Measurements from ENCODE around the gene STON2.
"Not testable (repeated sequence)": the region's sequence is repeated elsewhere in the genome, so short reads cannot be mapped to it uniquely, and the experiment has no call there.

Gene STON2

DNA sequence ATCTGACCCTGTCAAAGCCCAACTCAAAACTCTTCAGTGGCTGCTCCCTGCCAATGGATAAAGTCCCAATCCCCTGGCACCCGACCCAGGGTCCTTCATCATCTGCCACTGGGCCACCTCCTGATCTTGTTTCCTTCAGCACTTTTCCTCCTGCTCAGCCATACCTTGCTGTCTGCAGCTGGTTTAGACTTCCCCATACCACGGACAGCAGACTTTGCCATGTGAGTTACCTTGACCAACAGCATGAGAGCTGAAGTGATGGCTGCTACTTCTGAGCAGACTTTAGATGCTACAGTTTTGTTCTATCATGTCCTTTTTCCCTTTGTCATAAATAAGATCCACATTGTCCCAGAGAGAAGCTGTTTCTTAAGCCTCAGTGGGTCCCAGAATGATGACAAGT, 33.3 kb upstream of the STON2 start:
- Mint-ChIP-seq H3K4me3 (no peak overlapping the region), H3K27ac (no peak overlapping the region), H3K27me3 (peaks cover 35% of the 10 kb centered on the region), H3K4me1 (peaks cover 8% of the 10 kb centered on the region), H3K9me3 (no peaks in the 10 kb centered on the region), H3K36me3 (no peaks in the 10 kb centered on the region)
- no peak for ATAC-seq (ENCODE audit: low read depth)
- DNase-seq (ENCODE audit: low spot score in 2 of 2) = no peak

DNA sequence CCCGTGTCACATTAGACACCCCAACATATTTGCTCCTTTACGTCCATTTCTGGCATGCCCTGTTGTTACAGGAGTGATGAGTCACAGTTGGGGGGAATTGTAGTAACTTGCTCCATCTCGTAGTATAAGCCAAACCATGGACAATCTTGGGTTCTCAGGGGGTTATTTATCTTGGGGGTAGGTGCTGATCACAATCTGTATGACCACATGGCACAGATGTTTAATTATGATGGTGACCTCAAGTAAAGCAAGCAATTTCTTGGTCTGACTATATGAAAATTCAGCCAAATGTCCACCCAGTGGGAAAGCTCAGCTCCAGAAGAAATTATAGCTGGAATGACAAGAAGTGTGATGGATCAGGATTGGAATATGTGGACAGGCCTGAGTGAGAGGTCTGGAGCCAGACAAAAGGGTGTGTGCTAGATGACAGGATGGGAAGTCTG, 32.1 kb upstream of the STON2 start:
- Mint-ChIP-seq H3K4me3 (no peak overlapping the region), H3K4me1 (peaks cover 8% of the 10 kb centered on the region), H3K9me3 (no peaks in the 10 kb centered on the region), H3K27me3 (peaks cover 34% of the 10 kb centered on the region), H3K27ac (no peak overlapping the region), H3K36me3 (no peaks in the 10 kb centered on the region)
- DNase-seq (ENCODE audit: low spot score in 2 of 2) (no peak), ATAC-seq (ENCODE audit: low read depth) (no peak)

DNA sequence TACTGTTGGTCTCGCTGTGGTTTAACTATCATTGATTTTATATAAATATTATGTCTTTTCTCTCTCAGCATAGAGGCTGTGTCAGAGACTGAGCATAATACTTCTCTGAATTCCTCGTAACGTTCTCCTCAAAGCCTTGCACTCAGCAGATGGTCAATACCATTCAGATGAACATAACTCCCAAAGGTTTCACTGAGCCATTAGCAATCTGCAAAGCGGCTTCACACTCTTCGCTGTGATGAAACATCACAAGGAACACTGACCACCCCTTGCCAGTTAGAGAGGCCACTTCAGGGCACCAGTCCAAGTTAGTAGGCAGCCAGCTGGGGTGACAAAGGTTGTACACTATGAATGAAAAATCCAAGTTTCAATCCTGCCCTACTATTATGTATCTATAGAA, 30.1 kb upstream of the STON2 start:
- Mint-ChIP-seq H3K4me3 (no peak overlapping the region), H3K36me3 (no peaks in the 10 kb centered on the region), H3K4me1 (peaks cover under 1% of the 10 kb centered on the region), H3K9me3 (no peaks in the 10 kb centered on the region), H3K27me3 (peaks cover 32% of the 10 kb centered on the region), H3K27ac (no peak overlapping the region)
- no peak for DNase-seq (ENCODE audit: low spot score in 2 of 2)
- no peak for ATAC-seq (ENCODE audit: low read depth)

DNA sequence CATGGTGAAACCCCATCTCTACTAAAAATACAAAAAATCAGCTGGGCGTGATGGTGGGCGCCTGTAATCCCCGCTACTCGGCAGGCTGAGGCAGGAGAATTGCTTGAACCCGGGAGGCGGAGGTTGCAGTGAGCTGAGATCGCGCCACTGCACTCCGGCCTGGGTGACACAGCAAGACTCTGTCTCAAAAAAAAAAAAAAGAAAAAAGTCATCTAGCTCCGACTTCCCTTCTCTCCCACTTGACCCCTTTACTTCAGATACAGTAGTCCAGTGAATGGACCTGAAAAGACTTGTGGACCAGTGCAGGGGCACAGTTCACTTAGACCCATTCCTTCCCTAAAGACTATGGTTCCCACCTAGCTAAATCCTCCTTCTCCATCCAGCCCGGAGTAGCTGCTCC, 29.6 kb upstream of the STON2 start:
- not testable (repeated sequence) for H3K9me3 Mint-ChIP-seq; H3K4me1 Mint-ChIP-seq; H3K4me3 Mint-ChIP-seq; H3K27ac Mint-ChIP-seq; H3K36me3 Mint-ChIP-seq; DNase-seq (ENCODE audit: low spot score in 2 of 2); ATAC-seq (ENCODE audit: low read depth)
- peaks cover 28% of the 10 kb centered on the region for H3K27me3 Mint-ChIP-seq

DNA sequence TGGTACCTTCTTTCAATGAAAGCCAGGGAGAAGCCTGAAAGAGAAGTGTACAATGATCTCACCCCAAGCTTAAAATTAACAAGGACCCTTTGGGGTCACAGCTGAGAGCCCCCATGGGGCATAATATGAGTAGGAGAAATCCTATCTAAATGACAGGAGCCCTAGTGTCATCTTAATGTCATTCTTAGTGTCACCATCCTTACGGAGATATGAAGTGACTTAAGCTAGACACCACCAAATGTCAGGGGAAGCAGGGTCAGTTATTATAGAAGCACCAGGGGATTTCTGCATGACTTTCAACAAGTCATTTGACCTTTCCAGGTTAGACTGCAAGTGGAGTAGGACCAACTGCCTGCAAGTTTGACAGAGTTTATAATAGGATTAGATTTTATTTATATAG, 28.9 kb upstream of the STON2 start:
- H3K4me3 Mint-ChIP-seq = no peak overlapping the region
- no peaks in the 10 kb centered on the region for H3K9me3 Mint-ChIP-seq
- H3K27me3 Mint-ChIP-seq = peaks cover 23% of the 10 kb centered on the region
- no peak for ATAC-seq (ENCODE audit: low read depth)
- no peaks in the 10 kb centered on the region for H3K4me1 Mint-ChIP-seq
- no peak overlapping the region for H3K27ac Mint-ChIP-seq
- H3K36me3 Mint-ChIP-seq = no peaks in the 10 kb centered on the region
- no peak for DNase-seq (ENCODE audit: low spot score in 2 of 2)

DNA sequence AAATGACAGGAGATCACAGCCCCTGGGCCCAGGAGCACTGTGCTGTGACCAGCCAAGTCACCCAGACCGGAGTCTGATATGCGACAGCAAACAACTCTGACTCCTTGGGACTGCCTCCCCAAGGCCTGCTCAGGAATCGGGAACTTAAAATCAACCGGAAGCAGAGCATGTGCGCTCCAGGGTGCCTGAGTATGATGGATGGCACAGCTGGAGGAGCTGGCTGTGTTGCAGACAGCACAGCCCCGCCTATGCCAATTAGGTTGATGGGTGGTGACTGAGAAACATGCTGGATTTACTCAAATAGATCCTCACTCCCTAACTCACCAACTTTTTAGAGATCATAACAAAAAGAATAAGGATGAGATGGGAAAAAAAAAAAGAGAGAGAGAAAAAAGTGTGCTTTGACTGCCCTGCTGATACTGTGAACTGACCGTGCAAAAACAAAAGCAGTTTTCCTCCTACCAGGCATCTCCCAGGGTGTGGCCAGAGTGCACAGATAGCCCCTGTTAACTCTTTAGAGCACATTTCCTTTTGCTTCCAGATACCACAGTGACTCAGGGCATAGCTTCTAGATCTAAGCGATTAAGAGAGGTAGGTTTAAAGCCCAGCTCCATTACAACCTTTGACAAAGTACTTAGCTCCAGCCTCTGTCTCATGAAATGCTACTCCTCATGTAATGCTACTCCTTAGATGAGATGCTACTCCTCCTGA, 27.4 kb upstream of the STON2 start:
- Mint-ChIP-seq H3K27ac (no peak overlapping the region), H3K4me1 (no peaks in the 10 kb centered on the region), H3K27me3 (peaks cover 15% of the 10 kb centered on the region), H3K4me3 (no peak overlapping the region), H3K9me3 (no peaks in the 10 kb centered on the region), H3K36me3 (no peaks in the 10 kb centered on the region)
- DNase-seq (ENCODE audit: low spot score in 2 of 2) = no peak
- no peak for ATAC-seq (ENCODE audit: low read depth)

DNA sequence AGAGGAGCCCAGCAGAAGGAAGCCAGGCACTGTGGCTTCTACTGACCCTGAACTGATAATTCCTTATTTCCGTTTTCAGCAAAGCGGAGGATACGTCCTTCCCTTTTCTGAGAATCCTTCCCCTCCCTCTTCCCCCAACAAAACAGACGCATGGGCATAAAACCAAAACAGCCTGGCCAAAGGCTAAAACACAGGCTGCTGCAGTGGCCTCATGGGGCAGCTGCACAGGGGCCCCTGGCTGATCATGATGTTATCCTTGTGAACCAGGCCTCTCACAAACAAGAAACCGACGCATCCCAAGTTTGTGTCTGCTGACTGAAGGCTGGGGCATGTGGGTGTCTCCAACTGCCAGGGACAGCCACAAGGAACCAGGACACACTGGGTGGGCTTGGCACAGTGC, 23.4 kb upstream of the STON2 start:
- DNase-seq (ENCODE audit: low spot score in 2 of 2) (no peak), ATAC-seq (ENCODE audit: low read depth) (no peak)
- Mint-ChIP-seq H3K4me1 (no peaks in the 10 kb centered on the region), H3K4me3 (no peak overlapping the region), H3K36me3 (no peaks in the 10 kb centered on the region), H3K27me3 (peaks cover 7% of the 10 kb centered on the region), H3K9me3 (peaks cover 7% of the 10 kb centered on the region), H3K27ac (no peak overlapping the region)

DNA sequence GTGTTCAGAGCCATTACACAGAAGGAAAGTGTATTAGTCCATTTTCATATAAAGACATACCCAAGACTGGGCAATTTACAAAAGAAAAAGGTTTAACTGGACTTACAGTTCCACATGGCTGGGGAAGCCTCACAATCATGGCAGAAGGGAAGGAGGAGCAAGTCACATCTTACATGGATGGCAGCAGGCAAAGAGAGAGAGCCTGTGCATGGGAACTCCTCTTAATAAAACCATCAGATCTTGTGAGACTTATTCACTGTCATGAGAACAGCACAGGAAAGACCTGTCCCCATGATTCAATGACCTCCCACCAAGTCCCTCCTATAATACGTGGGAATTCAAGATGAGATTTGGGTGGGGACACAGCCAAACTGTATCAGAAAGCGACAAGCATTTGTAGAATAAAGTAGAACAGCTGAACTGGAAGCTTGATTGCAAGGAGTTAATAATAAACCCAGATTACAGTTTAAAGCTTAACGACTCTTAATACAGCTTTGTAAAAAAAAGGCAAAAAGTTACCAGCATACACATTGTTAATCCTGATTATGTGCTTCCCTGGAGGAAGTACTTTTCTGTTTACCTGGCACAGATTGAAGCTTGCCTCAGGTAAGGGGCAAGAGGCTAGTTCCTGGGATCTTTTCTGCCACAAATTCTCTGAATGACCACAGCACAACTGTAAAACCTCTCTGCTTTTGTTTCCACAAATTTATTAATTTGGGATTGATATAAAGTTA, 18.1 kb upstream of the STON2 start:
- Mint-ChIP-seq H3K27me3 (peaks cover 4% of the 10 kb centered on the region), H3K4me1 (peaks cover 3% of the 10 kb centered on the region), H3K36me3 (no peaks in the 10 kb centered on the region), H3K9me3 (peaks cover 12% of the 10 kb centered on the region), H3K27ac (no peak overlapping the region), H3K4me3 (no peak overlapping the region)
- DNase-seq (ENCODE audit: low spot score in 2 of 2) (no peak), ATAC-seq (ENCODE audit: low read depth) (no peak)

DNA sequence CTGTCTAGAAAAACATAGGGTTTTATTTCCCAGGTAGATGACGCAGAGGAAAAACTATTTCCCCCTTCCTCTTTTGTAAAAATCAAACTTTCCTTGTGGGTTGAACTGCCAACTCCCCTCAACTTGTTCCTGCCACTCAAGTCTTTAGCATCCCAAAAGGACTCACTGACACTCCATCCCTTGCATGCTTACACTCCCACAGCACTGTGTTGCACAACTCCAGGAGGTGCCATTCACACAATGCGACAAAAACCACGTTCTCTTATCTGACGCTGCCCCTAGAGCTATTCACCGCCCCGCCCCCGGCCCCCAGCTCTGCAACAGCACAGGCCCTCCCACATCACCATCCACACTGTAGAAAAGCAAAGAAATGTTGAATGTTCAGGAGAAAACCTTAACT, 16.9 kb upstream of the STON2 start:
- Mint-ChIP-seq H3K36me3 (no peaks in the 10 kb centered on the region), H3K27ac (no peak overlapping the region), H3K4me1 (peaks cover 3% of the 10 kb centered on the region), H3K9me3 (peaks cover 11% of the 10 kb centered on the region), H3K4me3 (no peak overlapping the region), H3K27me3 (peaks cover 4% of the 10 kb centered on the region)
- no peak for ATAC-seq (ENCODE audit: low read depth)
- no peak for DNase-seq (ENCODE audit: low spot score in 2 of 2)

DNA sequence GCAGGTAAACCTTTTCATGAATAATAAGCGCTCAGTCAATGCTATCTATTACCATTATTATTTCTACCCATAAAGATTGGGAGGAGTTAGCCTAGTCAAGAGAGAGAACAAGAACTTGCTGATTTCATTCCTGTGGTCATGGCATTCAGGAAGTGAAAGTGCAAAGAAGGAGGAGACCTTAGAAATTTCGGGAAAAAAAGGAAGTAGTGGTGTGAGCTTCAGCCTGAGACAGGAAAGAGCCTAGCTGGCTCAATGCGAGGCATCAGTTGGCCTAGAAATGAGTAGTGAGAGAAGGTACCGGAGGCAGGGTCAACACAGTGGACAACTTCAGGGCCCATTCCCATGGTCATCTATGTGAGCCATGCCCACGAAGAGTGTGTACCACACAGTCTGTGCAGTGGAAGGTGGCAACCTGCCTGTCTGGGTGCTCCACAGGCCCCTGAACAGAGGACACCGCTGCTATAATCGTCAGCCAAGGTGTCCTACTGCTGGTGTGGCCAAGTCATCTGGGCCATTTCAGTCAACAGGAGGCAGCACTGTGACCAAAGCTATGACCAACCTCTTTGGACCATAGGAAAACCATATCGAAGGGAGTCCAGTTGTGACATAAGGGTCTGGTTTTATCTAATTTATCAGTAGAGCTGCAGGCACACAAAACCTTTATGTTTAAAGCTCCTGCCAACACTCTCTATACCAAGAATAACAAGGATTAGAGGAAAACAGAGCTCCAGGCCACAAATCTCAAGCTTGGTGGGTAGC, 16.2 kb upstream of the STON2 start:
- H3K27me3 Mint-ChIP-seq = peaks cover 4% of the 10 kb centered on the region
- peaks cover 3% of the 10 kb centered on the region for H3K4me1 Mint-ChIP-seq
- no peak overlapping the region for H3K27ac Mint-ChIP-seq
- ATAC-seq (ENCODE audit: low read depth) (peak; percentile 12), DNase-seq (ENCODE audit: low spot score in 2 of 2) (no peak)
- H3K9me3 Mint-ChIP-seq = peaks cover 8% of the 10 kb centered on the region
- no peak overlapping the region for H3K4me3 Mint-ChIP-seq
- H3K36me3 Mint-ChIP-seq = no peaks in the 10 kb centered on the region

DNA sequence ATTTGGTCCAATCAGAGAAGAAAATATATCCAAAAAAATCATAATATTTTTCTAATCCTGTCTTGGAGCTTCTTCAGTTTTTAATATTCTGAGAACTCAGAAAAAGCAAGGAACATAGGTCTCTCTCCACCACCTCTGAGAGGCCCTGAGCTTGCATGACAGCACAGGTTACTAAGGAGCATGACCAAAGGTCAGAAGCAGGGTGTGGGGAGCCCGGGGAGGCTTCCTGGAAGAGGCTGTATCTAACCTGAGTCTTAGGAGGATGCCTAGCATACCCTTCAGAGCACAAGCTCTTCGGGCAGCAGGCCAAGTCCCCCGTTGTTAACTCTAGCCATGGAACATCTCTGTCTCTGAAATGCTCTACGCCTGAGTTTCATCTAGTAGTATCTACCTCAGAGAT, 15.7 kb upstream of the STON2 start:
- Mint-ChIP-seq H3K27ac (no peak overlapping the region), H3K36me3 (peaks cover 1% of the 10 kb centered on the region), H3K27me3 (peaks cover 7% of the 10 kb centered on the region), H3K4me1 (peaks cover 3% of the 10 kb centered on the region), H3K9me3 (peaks cover 5% of the 10 kb centered on the region), H3K4me3 (no peak overlapping the region)
- DNase-seq (ENCODE audit: low spot score in 2 of 2) = no peak
- no peak for ATAC-seq (ENCODE audit: low read depth)

DNA sequence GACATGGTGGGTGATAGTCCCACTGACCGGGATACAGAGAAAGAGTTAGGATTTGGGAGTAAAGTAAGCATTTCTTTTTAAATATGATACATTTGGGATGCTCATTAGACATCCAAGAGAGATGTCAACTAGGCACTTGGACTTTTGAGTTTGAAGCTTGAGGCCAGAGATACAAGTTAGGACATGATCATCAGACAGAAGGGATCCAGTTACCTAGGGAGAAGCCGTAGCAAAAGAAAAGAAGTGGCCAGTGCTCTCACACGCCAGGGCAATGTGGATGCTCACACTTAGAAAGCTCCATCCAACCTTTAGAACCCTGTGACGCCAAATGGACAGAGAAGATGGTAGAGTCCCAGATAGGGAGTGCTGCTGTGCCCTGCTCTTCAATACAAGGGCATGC, 14.0 kb upstream of the STON2 start:
- Mint-ChIP-seq H3K27ac (no peak overlapping the region), H3K36me3 (peaks cover 1% of the 10 kb centered on the region), H3K9me3 (peaks cover 5% of the 10 kb centered on the region), H3K27me3 (peaks cover 10% of the 10 kb centered on the region), H3K4me3 (no peak overlapping the region), H3K4me1 (peaks cover 3% of the 10 kb centered on the region)
- no peak for DNase-seq (ENCODE audit: low spot score in 2 of 2)
- ATAC-seq (ENCODE audit: low read depth) = no peak

DNA sequence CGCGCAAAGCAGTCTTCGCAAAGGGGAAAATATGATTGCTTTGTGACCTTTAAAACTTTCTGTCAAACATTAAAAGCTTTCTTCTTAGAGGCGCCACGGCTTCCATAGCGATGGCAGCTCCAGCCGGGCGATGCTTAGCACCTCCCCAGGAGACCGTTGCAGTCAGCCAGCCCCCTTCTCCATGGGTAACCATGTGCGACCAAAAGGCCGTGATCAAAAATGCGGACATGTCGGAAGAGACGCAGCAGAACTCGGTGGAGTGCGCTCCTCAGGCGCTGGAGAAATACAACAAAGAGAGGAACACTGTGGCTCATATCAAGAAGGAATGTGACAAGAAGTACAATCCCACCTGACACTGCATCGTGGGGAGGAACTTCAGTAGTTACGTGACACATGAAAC, 12.7 kb upstream of the STON2 start:
- H3K9me3 Mint-ChIP-seq = peaks cover 5% of the 10 kb centered on the region
- peaks cover 10% of the 10 kb centered on the region for H3K27me3 Mint-ChIP-seq

DNA sequence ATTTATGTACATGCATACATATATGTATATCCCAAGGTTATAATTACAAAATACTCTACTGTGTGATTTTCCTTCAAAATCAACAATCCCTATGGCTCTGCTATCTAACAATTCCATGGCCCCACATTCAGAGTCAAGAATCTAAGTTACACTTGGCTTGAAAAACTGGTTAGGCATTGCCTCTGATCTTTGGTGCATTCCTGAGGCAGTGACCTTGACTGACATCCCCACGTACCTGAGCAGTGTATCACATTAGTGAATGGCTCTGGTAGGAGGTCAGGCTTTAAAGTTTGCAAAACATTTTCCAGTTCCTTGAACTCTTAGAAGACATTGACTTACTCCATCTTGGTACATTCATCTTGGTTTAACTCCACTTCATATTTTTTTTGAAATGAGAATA, 8.5 kb upstream of the STON2 start:
- no peak overlapping the region for H3K4me3 Mint-ChIP-seq
- ATAC-seq (ENCODE audit: low read depth) (no peak), DNase-seq (ENCODE audit: low spot score in 2 of 2) (no peak)
- no peak overlapping the region for H3K27ac Mint-ChIP-seq
- H3K9me3 Mint-ChIP-seq = peaks cover 2% of the 10 kb centered on the region
- no peaks in the 10 kb centered on the region for H3K4me1 Mint-ChIP-seq
- H3K27me3 Mint-ChIP-seq = peaks cover 11% of the 10 kb centered on the region
- H3K36me3 Mint-ChIP-seq = peaks cover 1% of the 10 kb centered on the region

More for the DNA sequence above, 12.7 kb upstream of the STON2 start:
- no peak overlapping the region for H3K4me3 Mint-ChIP-seq
- DNase-seq (ENCODE audit: low spot score in 2 of 2) (no peak), ATAC-seq (ENCODE audit: low read depth) (no peak)
- peaks cover 3% of the 10 kb centered on the region for H3K4me1 Mint-ChIP-seq
- no peak overlapping the region for H3K27ac Mint-ChIP-seq
- H3K36me3 Mint-ChIP-seq = peaks cover 1% of the 10 kb centered on the region

Measured in memory B cell (primary cell).